Measurements from ENCODE around the gene PLCXD1. TPM values are rescaled to one million over a fixed set of nuclear protein-coding genes. Genes with fewer than 3 reads are reported as not detected.

The PLCXD1 gene
- total and polyA plus RNA-seq, 9 of the 15 experiments (the other 6 are each of a cell fraction or from before 2014, with no cell fraction given): 6.0 to 60.2 (median 39.5) TPM

DNA sequence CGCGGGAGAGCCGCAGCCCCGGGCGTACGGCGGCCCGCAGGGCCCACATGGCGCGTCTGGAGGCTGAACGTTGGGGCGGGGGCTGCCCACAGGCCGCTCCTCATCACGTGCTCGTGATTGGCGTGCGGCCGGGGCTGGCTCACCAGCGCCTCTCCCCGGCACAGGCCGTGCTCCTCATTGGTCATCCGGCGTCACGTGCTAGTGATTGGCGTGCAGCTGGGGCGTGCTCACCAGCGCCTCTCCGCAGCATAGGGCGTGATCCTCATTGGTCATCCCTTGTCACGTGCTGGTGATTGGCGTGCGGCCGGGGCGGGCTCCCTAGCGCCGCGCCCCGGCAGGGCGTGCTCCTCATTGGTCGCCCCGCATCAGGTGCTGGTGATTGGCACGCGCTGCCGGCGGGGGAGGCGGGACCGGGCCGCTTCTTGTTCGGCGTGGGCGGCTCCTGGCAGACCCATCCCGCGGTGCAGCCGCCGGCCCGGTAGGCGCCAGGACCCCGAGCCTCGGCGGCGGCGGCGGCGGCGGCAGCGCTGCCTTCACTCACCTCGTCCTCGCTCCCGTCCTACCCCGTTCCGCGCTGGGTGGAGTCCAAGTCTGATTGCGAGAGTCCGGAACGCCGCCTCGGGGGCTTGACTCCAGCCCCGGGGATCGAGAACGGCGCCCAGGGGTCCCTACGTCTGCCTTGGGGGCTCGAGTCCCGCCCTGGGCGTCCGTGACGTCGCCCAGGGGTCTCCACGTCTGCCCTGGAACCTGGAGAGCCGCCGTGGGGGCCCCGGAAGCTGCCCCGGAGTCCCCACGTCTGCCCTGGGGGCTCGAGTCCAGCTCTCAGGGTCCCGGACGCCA lies 37.8 kb downstream of the PLCXD1 start, which contains the start of gene GTPBP6 (continued):
- no peak for TF ChIP-seq ZNF583 (CRISPR knock-in tag; IDR thresholded peaks at IDR 0.05)
- TF ChIP-seq NFXL1 (CRISPR knock-in tag; IDR thresholded peaks at IDR 0.05): no peak
- TF ChIP-seq KDM5B (IDR thresholded peaks at IDR 0.05; ENCODE audit: insufficient replicate concordance, low read depth, low read length): peak; percentile 41
- TF ChIP-seq, protein P1, sequence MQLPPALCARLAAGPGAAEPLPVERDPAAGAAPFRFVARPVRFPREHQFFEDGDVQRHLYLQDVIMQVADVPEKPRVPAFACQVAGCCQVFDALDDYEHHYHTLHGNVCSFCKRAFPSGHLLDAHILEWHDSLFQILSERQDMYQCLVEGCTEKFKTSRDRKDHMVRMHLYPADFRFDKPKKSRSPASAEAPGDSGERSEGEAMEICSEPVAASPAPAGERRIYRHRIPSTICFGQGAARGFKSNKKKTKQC (CRISPR knock-in tag; IDR thresholded peaks at IDR 0.05): no peak
- no peak for TF ChIP-seq ZNF778 (CRISPR knock-in tag; IDR thresholded peaks at IDR 0.05)
- no peak for TF ChIP-seq NFRKB (IDR thresholded peaks at IDR 0.05; ENCODE audit: low read depth)
- TF ChIP-seq MEF2D (tag; conservative IDR thresholded peaks at IDR 0.05; ENCODE audit: low read depth): no peak
- TF ChIP-seq, protein P2, sequence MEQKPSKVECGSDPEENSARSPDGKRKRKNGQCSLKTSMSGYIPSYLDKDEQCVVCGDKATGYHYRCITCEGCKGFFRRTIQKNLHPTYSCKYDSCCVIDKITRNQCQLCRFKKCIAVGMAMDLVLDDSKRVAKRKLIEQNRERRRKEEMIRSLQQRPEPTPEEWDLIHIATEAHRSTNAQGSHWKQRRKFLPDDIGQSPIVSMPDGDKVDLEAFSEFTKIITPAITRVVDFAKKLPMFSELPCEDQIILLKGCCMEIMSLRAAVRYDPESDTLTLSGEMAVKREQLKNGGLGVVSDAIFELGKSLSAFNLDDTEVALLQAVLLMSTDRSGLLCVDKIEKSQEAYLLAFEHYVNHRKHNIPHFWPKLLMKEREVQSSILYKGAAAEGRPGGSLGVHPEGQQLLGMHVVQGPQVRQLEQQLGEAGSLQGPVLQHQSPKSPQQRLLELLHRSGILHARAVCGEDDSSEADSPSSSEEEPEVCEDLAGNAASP (IDR thresholded peaks at IDR 0.05): no peak
- no peak for TF ChIP-seq ZC3H11A (IDR thresholded peaks at IDR 0.05; ENCODE audit: low read depth, low read length)
- TF ChIP-seq FOXA1 (IDR thresholded peaks at IDR 0.05; ENCODE audit: borderline replicate concordance): no peak
- TF ChIP-seq SREBF2 (CRISPR knock-in tag; IDR thresholded peaks at IDR 0.05): no peak
- peak; percentile 99 for TF ChIP-seq BHLHE40 (IDR thresholded peaks at IDR 0.05; ENCODE audit: low read length)
- no peak for TF ChIP-seq POU5F1 (IDR thresholded peaks at IDR 0.05; ENCODE audit: borderline replicate concordance, low read depth, low read length, partially characterized antibody)
- TF ChIP-seq, protein P3, sequence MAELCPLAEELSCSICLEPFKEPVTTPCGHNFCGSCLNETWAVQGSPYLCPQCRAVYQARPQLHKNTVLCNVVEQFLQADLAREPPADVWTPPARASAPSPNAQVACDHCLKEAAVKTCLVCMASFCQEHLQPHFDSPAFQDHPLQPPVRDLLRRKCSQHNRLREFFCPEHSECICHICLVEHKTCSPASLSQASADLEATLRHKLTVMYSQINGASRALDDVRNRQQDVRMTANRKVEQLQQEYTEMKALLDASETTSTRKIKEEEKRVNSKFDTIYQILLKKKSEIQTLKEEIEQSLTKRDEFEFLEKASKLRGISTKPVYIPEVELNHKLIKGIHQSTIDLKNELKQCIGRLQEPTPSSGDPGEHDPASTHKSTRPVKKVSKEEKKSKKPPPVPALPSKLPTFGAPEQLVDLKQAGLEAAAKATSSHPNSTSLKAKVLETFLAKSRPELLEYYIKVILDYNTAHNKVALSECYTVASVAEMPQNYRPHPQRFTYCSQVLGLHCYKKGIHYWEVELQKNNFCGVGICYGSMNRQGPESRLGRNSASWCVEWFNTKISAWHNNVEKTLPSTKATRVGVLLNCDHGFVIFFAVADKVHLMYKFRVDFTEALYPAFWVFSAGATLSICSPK (IDR thresholded peaks at IDR 0.05; ENCODE audit: borderline replicate concordance): no peak
- TF ChIP-seq, protein P4, sequence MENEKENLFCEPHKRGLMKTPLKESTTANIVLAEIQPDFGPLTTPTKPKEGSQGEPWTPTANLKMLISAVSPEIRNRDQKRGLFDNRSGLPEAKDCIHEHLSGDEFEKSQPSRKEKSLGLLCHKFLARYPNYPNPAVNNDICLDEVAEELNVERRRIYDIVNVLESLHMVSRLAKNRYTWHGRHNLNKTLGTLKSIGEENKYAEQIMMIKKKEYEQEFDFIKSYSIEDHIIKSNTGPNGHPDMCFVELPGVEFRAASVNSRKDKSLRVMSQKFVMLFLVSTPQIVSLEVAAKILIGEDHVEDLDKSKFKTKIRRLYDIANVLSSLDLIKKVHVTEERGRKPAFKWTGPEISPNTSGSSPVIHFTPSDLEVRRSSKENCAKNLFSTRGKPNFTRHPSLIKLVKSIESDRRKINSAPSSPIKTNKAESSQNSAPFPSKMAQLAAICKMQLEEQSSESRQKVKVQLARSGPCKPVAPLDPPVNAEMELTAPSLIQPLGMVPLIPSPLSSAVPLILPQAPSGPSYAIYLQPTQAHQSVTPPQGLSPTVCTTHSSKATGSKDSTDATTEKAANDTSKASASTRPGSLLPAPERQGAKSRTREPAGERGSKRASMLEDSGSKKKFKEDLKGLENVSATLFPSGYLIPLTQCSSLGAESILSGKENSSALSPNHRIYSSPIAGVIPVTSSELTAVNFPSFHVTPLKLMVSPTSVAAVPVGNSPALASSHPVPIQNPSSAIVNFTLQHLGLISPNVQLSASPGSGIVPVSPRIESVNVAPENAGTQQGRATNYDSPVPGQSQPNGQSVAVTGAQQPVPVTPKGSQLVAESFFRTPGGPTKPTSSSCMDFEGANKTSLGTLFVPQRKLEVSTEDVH (IDR thresholded peaks at IDR 0.05; ENCODE audit: low read depth, partially characterized antibody): no peak
- TF ChIP-seq, protein P5, sequence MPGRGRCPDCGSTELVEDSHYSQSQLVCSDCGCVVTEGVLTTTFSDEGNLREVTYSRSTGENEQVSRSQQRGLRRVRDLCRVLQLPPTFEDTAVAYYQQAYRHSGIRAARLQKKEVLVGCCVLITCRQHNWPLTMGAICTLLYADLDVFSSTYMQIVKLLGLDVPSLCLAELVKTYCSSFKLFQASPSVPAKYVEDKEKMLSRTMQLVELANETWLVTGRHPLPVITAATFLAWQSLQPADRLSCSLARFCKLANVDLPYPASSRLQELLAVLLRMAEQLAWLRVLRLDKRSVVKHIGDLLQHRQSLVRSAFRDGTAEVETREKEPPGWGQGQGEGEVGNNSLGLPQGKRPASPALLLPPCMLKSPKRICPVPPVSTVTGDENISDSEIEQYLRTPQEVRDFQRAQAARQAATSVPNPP (IDR thresholded peaks at IDR 0.05; ENCODE audit: borderline replicate concordance, insufficient read depth, insufficient read length): no peak
- TF ChIP-seq JUNB (CRISPR knock-in tag; conservative IDR thresholded peaks at IDR 0.05): no peak
- TF ChIP-seq HDAC2 (IDR thresholded peaks at IDR 0.05): no peak
